ENCODE results near the gene LTK.

- no peak for TF ChIP-seq TAF1 (IDR thresholded peaks at IDR 0.05; ENCODE audit: borderline replicate concordance, insufficient read depth, low read length)
- TF ChIP-seq POLR2AphosphoS5 (IDR thresholded peaks at IDR 0.05; ENCODE audit: low read depth, low read length), result no peak
These were observed 21.7 kb downstream of the LTK start for GRCh38 chr15:41491889-41492288.
